Activated T-helper 1 cell treated with anti-CD3 and anti-CD28 coated beads, Interleukin-12 subunit alpha, Interleukin-12 subunit beta, Interleukin-2, Interleukin-4 antibody, amounts not matched to agents 30 ng/mL and 10 ng/mL and 1 ng/mL, durations not matched to agents 14 hours and 24 hours and 36 hours (primary cell): ENCODE measurements around the gene OR5T1. TPM values are rescaled to one million over a fixed set of nuclear protein-coding genes. Genes with fewer than 3 reads are reported as not detected.

Experiments used
- DNase-seq: peaks from one replicate; pipeline ENCODE4 v3.0.0; 2021; ENCODE audit warnings: low spot score
- H3K27ac Mint-ChIP-seq: one replicate; pipeline ENCODE4 v1.8.0; 2021; ENCODE audit warnings: mild to moderate bottlenecking, mixed read lengths
- H3K27me3 Mint-ChIP-seq: one replicate; pipeline ENCODE4 v1.8.0; 2022; ENCODE audit warnings: mild to moderate bottlenecking, moderate library complexity, mixed read lengths; ENCODE audit not compliant: insufficient read depth
- H3K36me3 Mint-ChIP-seq: one replicate; pipeline ENCODE4 v1.8.0; 2021; ENCODE audit warnings: low read depth, mixed read lengths
- H3K4me1 Mint-ChIP-seq: one replicate; pipeline ENCODE4 v1.8.0; 2021; ENCODE audit warnings: low read depth, mixed read lengths
- H3K4me3 Mint-ChIP-seq: one replicate; pipeline ENCODE4 v1.8.0; 2021; ENCODE audit warnings: mild to moderate bottlenecking, moderate library complexity, mixed read lengths
- H3K9me3 Mint-ChIP-seq: one replicate; pipeline ENCODE4 v1.8.0; 2021; ENCODE audit warnings: mixed read lengths
- intact Hi-C: fragments of 100-400 bp; cut with micrococcal nuclease; formaldehyde crosslinking; loops from one replicate; pipeline ENCODE4 v1.15.1; 2024
- total RNA-seq: library from RNA; stranded (reverse); gene quantifications from 2 replicates; pipeline ENCODE4 v1.2.3, GENCODE V29; 2022

OR5T1 gene
- not detected in 2 replicates for total RNA-seq

- Mint-ChIP-seq H3K4me1 (no peaks in the 10 kb centered on the region), H3K9me3 (peaks cover 21% of the 10 kb centered on the region), H3K4me3 (no peak within 1 kb of the TSS), H3K36me3 (no peaks in the 10 kb centered on the region), H3K27ac (no peak within 1 kb of the TSS), H3K27me3 (no peaks in the 10 kb centered on the region)
- no peak for DNase-seq
- intact Hi-C loops: no loop called here
These were observed at the start of gene OR5T1 for GRCh38 chr11:56273854-56274253. TSS of gene OR5T1 (plus strand) at chr11:56274154. CDS start at chr11:56275639, 1,485 bp downstream.

- intact Hi-C loops: no loop called here
These were observed 39.8 kb upstream of the OR5T1 start, which contains the start of gene OR5T2 for GRCh38 chr11:56234155-56234554. TSS of gene OR5T2 (minus strand) at chr11:56234255. CDS start at chr11:56233062, 1,193 bp downstream.

GRCh38 chr11:56251954-56252353 is 22.0 kb upstream of the OR5T1 start, which contains the start of gene OR5T3:
TSS of gene OR5T3 (plus strand) at chr11:56252254. CDS start at chr11:56252254, 0 bp downstream.
- peaks cover 23% of the 10 kb centered on the region for H3K9me3 Mint-ChIP-seq
- no peak within 1 kb of the TSS for H3K27ac Mint-ChIP-seq
- H3K27me3 Mint-ChIP-seq: no peaks in the 10 kb centered on the region
- no peaks in the 10 kb centered on the region for H3K36me3 Mint-ChIP-seq
- intact Hi-C loops: no loop called here
- H3K4me3 Mint-ChIP-seq: no peak within 1 kb of the TSS
- H3K4me1 Mint-ChIP-seq: no peaks in the 10 kb centered on the region
- no peak for DNase-seq

More at GRCh38 chr11:56234155-56234554, 39.8 kb upstream of the OR5T1 start, which contains the start of gene OR5T2:
- Mint-ChIP-seq H3K4me1 (no peaks in the 10 kb centered on the region), H3K9me3 (peaks cover 11% of the 10 kb centered on the region), H3K36me3 (no peaks in the 10 kb centered on the region), H3K4me3 (no peak within 1 kb of the TSS), H3K27ac (no peak within 1 kb of the TSS), H3K27me3 (no peaks in the 10 kb centered on the region)
- DNase-seq: no peak

GRCh38 chr11:56271092-56271491 is 2.9 kb upstream of the OR5T1 start:
- intact Hi-C loops: no loop called here
- Mint-ChIP-seq H3K27me3 (no peaks in the 10 kb centered on the region), H3K36me3 (no peaks in the 10 kb centered on the region), H3K4me1 (no peaks in the 10 kb centered on the region), H3K9me3 (peaks cover 23% of the 10 kb centered on the region), H3K27ac (no peak overlapping the region), H3K4me3 (no peak overlapping the region)
- DNase-seq: no peak

GRCh38 chr11:56292154-56292553 is 18.2 kb downstream of the OR5T1 start, which contains the start of gene OR8H1:
TSS of gene OR8H1 (minus strand) at chr11:56292254. CDS start at chr11:56291062, 1,192 bp downstream.
- Mint-ChIP-seq H3K4me1 (no peaks in the 10 kb centered on the region), H3K27ac (no peak within 1 kb of the TSS), H3K9me3 (peaks cover 15% of the 10 kb centered on the region), H3K27me3 (no peaks in the 10 kb centered on the region), H3K4me3 (no peak within 1 kb of the TSS), H3K36me3 (no peaks in the 10 kb centered on the region)
- intact Hi-C loops: no loop called here
- DNase-seq: no peak

- Mint-ChIP-seq H3K4me3 (no peak overlapping the region), H3K36me3 (no peaks in the 10 kb centered on the region), H3K27me3 (no peaks in the 10 kb centered on the region), H3K4me1 (no peaks in the 10 kb centered on the region), H3K9me3 (peaks cover 17% of the 10 kb centered on the region), H3K27ac (no peak overlapping the region)
- intact Hi-C loops: no loop called here
- no peak for DNase-seq
These were observed 22.9 kb downstream of the OR5T1 start for GRCh38 chr11:56296898-56297297.

- DNase-seq: no peak
- H3K36me3 Mint-ChIP-seq: no peaks in the 10 kb centered on the region
- H3K9me3 Mint-ChIP-seq: peaks cover 58% of the 10 kb centered on the region
- intact Hi-C loops: no loop called here
- H3K27ac Mint-ChIP-seq: no peak overlapping the region
- H3K27me3 Mint-ChIP-seq: no peaks in the 10 kb centered on the region
- no peaks in the 10 kb centered on the region for H3K4me1 Mint-ChIP-seq
- no peak overlapping the region for H3K4me3 Mint-ChIP-seq
These were observed 33.9 kb downstream of the OR5T1 start for GRCh38 chr11:56307836-56308235.

- no peaks in the 10 kb centered on the region for H3K4me1 Mint-ChIP-seq
- no peak within 1 kb of the TSS for H3K4me3 Mint-ChIP-seq
- H3K36me3 Mint-ChIP-seq: no peaks in the 10 kb centered on the region
- intact Hi-C loops: no loop called here
- no peaks in the 10 kb centered on the region for H3K27me3 Mint-ChIP-seq
- no peak within 1 kb of the TSS for H3K27ac Mint-ChIP-seq
- H3K9me3 Mint-ChIP-seq: peaks cover 9% of the 10 kb centered on the region
- DNase-seq: no peak
These were observed 40.9 kb downstream of the OR5T1 start, which contains the start of gene OR8K3 for GRCh38 chr11:56314844-56315243. TSS of gene OR8K3 (plus strand) at chr11:56315144. CDS start at chr11:56318307, 3,163 bp downstream.

Other genes with a start within 250 kb of the OR5T1 start
- not detected in 2 replicates for gene OR5AS1, start 246.5 kb upstream of the OR5T1 start, total RNA-seq
- not detected in 2 replicates for gene OR8I2, start 180.8 kb upstream of the OR5T1 start, total RNA-seq
- gene OR8H2, start 170.5 kb upstream of the OR5T1 start, total RNA-seq: not detected in 2 replicates
- not detected in 2 replicates for gene OR8H3, start 151.8 kb upstream of the OR5T1 start, total RNA-seq
- not detected in 2 replicates for gene OR8J3, start 134.0 kb upstream of the OR5T1 start, total RNA-seq
- gene OR8K5, start 113.8 kb upstream of the OR5T1 start, total RNA-seq: not detected in 2 replicates
- gene OR5J2, start 97.5 kb upstream of the OR5T1 start, total RNA-seq: not detected in 2 replicates
- gene OR5T2, start 39.9 kb upstream of the OR5T1 start, total RNA-seq: not detected in 2 replicates
- not detected in 2 replicates for gene OR5T3, start 21.9 kb upstream of the OR5T1 start, total RNA-seq
- not detected in 2 replicates for gene OR8H1, start 18.1 kb downstream of the OR5T1 start, total RNA-seq
- not detected in 2 replicates for gene OR8K3, start 41.0 kb downstream of the OR5T1 start, total RNA-seq
- not detected in 2 replicates for gene OR8K1, start 71.9 kb downstream of the OR5T1 start, total RNA-seq
- gene OR8J1, start 80.1 kb downstream of the OR5T1 start, total RNA-seq: not detected in 2 replicates
- gene OR8U1, start 101.5 kb downstream of the OR5T1 start, total RNA-seq: not detected in 2 replicates
- not detected in 2 replicates for gene OR5AL1, start 138.5 kb downstream of the OR5T1 start, total RNA-seq
- gene OR5M3, start 199.2 kb downstream of the OR5T1 start, total RNA-seq: not detected in 2 replicates
- gene OR5M8, start 217.2 kb downstream of the OR5T1 start, total RNA-seq: not detected in 2 replicates